HG02973 (cell line): ENCODE data around the gene ZNF740.
"Not testable (repeated sequence)": the region's sequence is repeated elsewhere in the genome, so short reads cannot be mapped to it uniquely, and the experiment has no call there.

ENCODE experiments used
- ATAC-seq: cut with Tn5 transposase; IDR thresholded peaks from one replicate; pipeline ENCODE4 v1.9.1; 2021; ENCODE audit warnings: moderate library complexity; ENCODE audit not compliant: unreplicated experiment

Gene ZNF740

GRCh38 chr12:53172352-53172751 is 8.2 kb upstream of the ZNF740 start:
- no peak for ATAC-seq

GRCh38 chr12:53173085-53173715 is 7.3 kb upstream of the ZNF740 start:
- ATAC-seq: no peak

- no peak for ATAC-seq
These were observed 5.5 kb upstream of the ZNF740 start for GRCh38 chr12:53174881-53175491.

GRCh38 chr12:53176750-53177149 is 3.8 kb upstream of the ZNF740 start:
- no peak for ATAC-seq

GRCh38 chr12:53177447-53177846 is 3.1 kb upstream of the ZNF740 start:
- not testable (repeated sequence) for ATAC-seq

GRCh38 chr12:53178803-53179202 is 1.7 kb upstream of the ZNF740 start:
- ATAC-seq: not testable (repeated sequence)

GRCh38 chr12:53179687-53180219 is 769 bp upstream of the ZNF740 start:
- peak; percentile 6 for ATAC-seq

- peak; percentile 42 for ATAC-seq
These were observed 566 bp downstream of the ZNF740 start for GRCh38 chr12:53180931-53181645.

GRCh38 chr12:53181935-53182334 is 1.4 kb downstream of the ZNF740 start:
- ATAC-seq: no peak

- ATAC-seq: no peak
These were observed 2.4 kb downstream of the ZNF740 start for GRCh38 chr12:53182903-53183302.

GRCh38 chr12:53184828-53185227 is 4.3 kb downstream of the ZNF740 start:
- no peak for ATAC-seq

- ATAC-seq: no peak
These were observed 5.1 kb downstream of the ZNF740 start for GRCh38 chr12:53185582-53186153.

GRCh38 chr12:53186745-53187144 is 6.2 kb downstream of the ZNF740 start:
- ATAC-seq: no peak

GRCh38 chr12:53187145-53187899 is 6.8 kb downstream of the ZNF740 start:
- ATAC-seq: no peak

GRCh38 chr12:53190108-53190729 is 9.7 kb downstream of the ZNF740 start:
- no peak for ATAC-seq

- no peak for ATAC-seq
These were observed 10.8 kb downstream of the ZNF740 start for GRCh38 chr12:53191096-53191884.

- no peak for ATAC-seq
These were observed 11.5 kb downstream of the ZNF740 start for GRCh38 chr12:53191885-53192530.

- ATAC-seq: no peak
These were observed 12.1 kb downstream of the ZNF740 start for GRCh38 chr12:53192531-53193021.

- no peak for ATAC-seq
These were observed 12.5 kb downstream of the ZNF740 start for GRCh38 chr12:53193040-53193439.
